K562 (cell line): ENCODE measurements around the gene STPG2. TPM values are rescaled to one million over a fixed set of nuclear protein-coding genes. Genes with fewer than 3 reads are reported as not detected.

Source experiments
- ATAC-seq: fragments of 200-7000 bp; cut with Tn5 transposase; 3 replicates; pipeline ENCODE4 v1.9.1; 2020; ENCODE audit warnings: moderate library complexity
- BruUV-seq: library from RNA; stranded (reverse); fragments of 400-500 nt; replicated peaks from 2 replicates; lab custom pipeline; 2021; lab: Mats Ljungman, UMichigan
- CTCF ChIA-PET: fragments of 300-600 bp; formaldehyde crosslinking; extraction: SDS; loops from one replicate; lab custom pipeline; 2021; ENCODE audit warnings: low intra/inter-chr PET ratio; lab: Yijun Ruan, JAX
- POLR2A ChIA-PET: fragments of 300-600, 350-650 bp; sonication (Branson Sonifier 250); formaldehyde crosslinking; extraction: SDS; loops from one replicate; lab custom pipeline; 2021; ENCODE audit warnings: antibody characterized with exemption, inconsistent platforms; lab: Yijun Ruan, JAX
- DNase-seq, 4 experiments: peaks; one replicate each; pipeline versions ENCODE4 v3.0.0 to v3.0.0-alpha.2; 2011 to 2018; ENCODE audit warnings: low spot score in 3 of 4, mixed read lengths in 3 of 4; ENCODE audit errors: extremely low read depth in 1 of 4
- FAIRE-seq: peaks from 2 replicates; lab custom pipeline; 2011; peaks lifted over from hg19 to GRCh38; lab: Jason Lieb, UNC
- H2AFZ ChIP-seq: 2 replicates; pipeline ENCODE4 v1.6.0; 2011; ENCODE audit warnings: low read depth, low read length, control low read depth, inconsistent platforms
- H3K27ac ChIP-seq: fragments of 200-600 bp; 3 replicates; pipeline ENCODE4 v1.8.0; 2011; ENCODE audit warnings: low read depth, mild to moderate bottlenecking, control low read depth, inconsistent platforms, low read length, moderate library complexity, mixed read lengths; ENCODE audit errors: extremely low read depth
- H3K27me3 ChIP-seq, 2 experiments: fragments of 300-600 bp in 1 of 2; 2 replicates in 1 of 2; 3 replicates in 1 of 2; pipeline versions ENCODE4 v1.6.0 to v1.8.0; 2011; ENCODE audit warnings: inconsistent platforms in 2 of 2, low read length in 2 of 2, mild to moderate bottlenecking in 1 of 2, mixed read lengths in 1 of 2, moderate library complexity in 1 of 2; ENCODE audit not compliant: control insufficient read depth in 2 of 2, insufficient read depth in 2 of 2
- H3K36me3 ChIP-seq: fragments of 300-600 bp; 3 replicates; pipeline ENCODE4 v1.8.0; 2011; ENCODE audit warnings: mild to moderate bottlenecking, low read length, inconsistent platforms; ENCODE audit not compliant: control insufficient read depth, insufficient read depth
- H3K4me1 ChIP-seq, 2 experiments: fragments of 200-600 bp in 1 of 2; replicated peaks in 1 of 2; 2 replicates in 1 of 2; 3 replicates in 1 of 2; pipeline versions ENCODE4 v1.5.1 to v1.8.0; 2011; ENCODE audit warnings: inconsistent platforms in 2 of 2, low read length in 2 of 2, mild to moderate bottlenecking in 1 of 2, mixed read lengths in 1 of 2, moderate library complexity in 1 of 2; ENCODE audit not compliant: control insufficient read depth in 2 of 2, insufficient read depth in 2 of 2
- H3K4me2 ChIP-seq: 2 replicates; pipeline ENCODE4 v1.6.1; 2011; ENCODE audit warnings: low read length, control low read depth, inconsistent platforms, mixed read lengths; ENCODE audit not compliant: insufficient read depth
- H3K4me3 ChIP-seq: fragments of 200-600 bp; sonication (generic), shearing (Covaris generic); 2 replicates; pipeline ENCODE4 v1.5.1; 2016; ENCODE audit warnings: control low read depth, inconsistent platforms
- H3K79me2 ChIP-seq: fragments of 200-600 bp; 3 replicates; pipeline ENCODE4 v1.8.0; 2011; ENCODE audit warnings: low read length, inconsistent platforms; ENCODE audit not compliant: control insufficient read depth, insufficient read depth
- H3K9ac ChIP-seq, 2 experiments: 2 replicates each; pipeline versions ENCODE4 v1.6.0 to v1.6.1; 2011; ENCODE audit warnings: low read depth in 2 of 2, low read length in 2 of 2, control low read depth in 1 of 2, inconsistent platforms in 1 of 2, mild to moderate bottlenecking in 1 of 2, mixed read lengths in 1 of 2; ENCODE audit not compliant: insufficient read depth in 1 of 2
- H3K9me1 ChIP-seq: one replicate; pipeline ENCODE4 v1.6.0; 2011; ENCODE audit warnings: inconsistent platforms, mild to moderate bottlenecking, low read length, moderate library complexity; ENCODE audit not compliant: control insufficient read depth, insufficient read depth
- H3K9me3 ChIP-seq: replicated peaks from 2 replicates; pipeline ENCODE4 v1.5.1; 2011; ENCODE audit warnings: low read depth, low read length, inconsistent platforms; ENCODE audit not compliant: control insufficient read depth, insufficient read depth
- H4K20me1 ChIP-seq: replicated peaks from 2 replicates; pipeline ENCODE4 v1.6.1; 2011; ENCODE audit warnings: low read length, inconsistent platforms, mixed read lengths; ENCODE audit not compliant: control insufficient read depth, insufficient read depth
- ASH1L ChIP-seq: fragments of 450-650 bp; IDR thresholded peaks from 2 replicates; pipeline ENCODE4 v1.6.1; 2018; ENCODE audit warnings: borderline replicate concordance, mild to moderate bottlenecking, low read depth; ENCODE audit not compliant: partially characterized antibody
- EGR1 ChIP-seq: fragments of 450-650 bp; conservative IDR thresholded peaks from 2 replicates; pipeline ENCODE4 v1.6.1; 2017; ENCODE audit warnings: mild to moderate bottlenecking
- HINFP ChIP-seq: fragments of 450-650 bp; conservative IDR thresholded peaks from 2 replicates; pipeline ENCODE4 v1.6.1; 2016; ENCODE audit warnings: missing genetic modification characterization, low read depth, mild to moderate bottlenecking, control low read depth, missing compliant biosample characterization
- MECOM ChIP-seq: fragments of 250-450 bp; sonication (Bioruptor Pico); IDR thresholded peaks from 2 replicates; pipeline ENCODE4 v1.8.0; 2022; ENCODE audit warnings: inconsistent platforms
- NCOR1 ChIP-seq: fragments of 450-650 bp; IDR thresholded peaks from 2 replicates; pipeline ENCODE4 v1.6.1; 2016; ENCODE audit warnings: mild to moderate bottlenecking, moderate library complexity
- SNRNP70 ChIP-seq: fragments of 200-400 bp; formaldehyde crosslinking; optimal IDR thresholded peaks from 2 replicates; pipeline ENCODE3; 2017; ENCODE audit warnings: low read depth, low read length
- TBL1XR1 ChIP-seq, 2 experiments: IDR thresholded peaks; 2 replicates each; pipeline ENCODE4 v1.6.1; 2012; ENCODE audit warnings: improper control_type of control experiment in 2 of 2, low read length in 2 of 2, mild to moderate bottlenecking in 1 of 2
- TEAD1 ChIP-seq, 2 experiments: fragments of 450-650 bp in 1 of 2; sonication (generic) in 1 of 2; formaldehyde crosslinking; IDR thresholded peaks; 2 replicates each; pipeline versions ENCODE4 v1.4.0 to v1.8.0; 2020 to 2022; ENCODE audit warnings: mild to moderate bottlenecking in 2 of 2, missing genetic modification reagents in 1 of 2
- TEAD4 ChIP-seq, 2 experiments: sonication (generic) in 1 of 2; formaldehyde crosslinking in 1 of 2; IDR thresholded peaks; 2 replicates each; pipeline versions ENCODE4 v1.6.1 to v1.8.0; 2012 to 2022; ENCODE audit warnings: borderline replicate concordance in 1 of 2, inconsistent platforms in 1 of 2, low read length in 1 of 2, mild to moderate bottlenecking in 1 of 2, missing genetic modification reagents in 1 of 2
- XRCC4 ChIP-seq: IDR thresholded peaks from one replicate; pipeline ENCODE4 v1.6.1; 2011; ENCODE audit not compliant: insufficient read depth, insufficient read length; ENCODE audit errors: extremely low read depth
- YY1 ChIP-seq, 3 experiments: IDR thresholded peaks; 2 replicates each; pipeline ENCODE4 v1.6.1; 2011; ENCODE audit warnings: low read length in 2 of 3, mild to moderate bottlenecking in 2 of 3, moderate library complexity in 2 of 3, borderline replicate concordance in 1 of 3, control low read depth in 1 of 3, low read depth in 1 of 3; ENCODE audit not compliant: insufficient read depth in 3 of 3, insufficient replicate concordance in 2 of 3, control insufficient read depth in 1 of 3, insufficient read length in 1 of 3; ENCODE audit errors: extremely low read depth in 1 of 3
- ZBTB7A ChIP-seq: IDR thresholded peaks from 2 replicates; pipeline ENCODE4 v1.6.1; 2011; ENCODE audit warnings: low read depth, mild to moderate bottlenecking, low read length, moderate library complexity, borderline replicate concordance; ENCODE audit not compliant: control insufficient read depth
- ZFP91 ChIP-seq: sonication (generic); formaldehyde crosslinking; IDR thresholded peaks from 2 replicates; pipeline ENCODE4 v1.8.0; 2022; ENCODE audit warnings: mild to moderate bottlenecking, missing genetic modification reagents
- ZNF511 ChIP-seq: sonication (generic); formaldehyde crosslinking; IDR thresholded peaks from 2 replicates; pipeline ENCODE4 v1.8.0; 2022; ENCODE audit warnings: mild to moderate bottlenecking, missing genetic modification reagents
- ZNF655 ChIP-seq: fragments of 250-450 bp; sonication (Bioruptor Pico); IDR thresholded peaks from 2 replicates; pipeline ENCODE4 v1.5.0; 2021
- ZNF699 ChIP-seq: fragments of 250-450 bp; sonication (Bioruptor Pico); IDR thresholded peaks from 2 replicates; pipeline ENCODE4 v1.8.0; 2021; ENCODE audit warnings: mild to moderate bottlenecking, moderate library complexity; ENCODE audit not compliant: insufficient replicate concordance
- WGBS: fragments of 100-300 bp; shearing (Covaris generic); methylation state at CpG from one replicate; pipeline ENCODE4 v1.1.6; 2016; ENCODE audit warnings: low coverage, mixed read lengths; ENCODE audit not compliant: insufficient coverage; ENCODE audit errors: missing lambda C conversion rate; 5-methylcytosine and 5-hydroxymethylcytosine counted together
- in situ Hi-C: fragments of 300-500 bp; cut with MboI; formaldehyde crosslinking; loops from 4 replicates; pipeline ENCODE4 v1.15.0; 2018; ENCODE audit warnings: inconsistent platforms, mixed read lengths
- intact Hi-C: fragments of 100-400 bp; cut with micrococcal nuclease; formaldehyde crosslinking; loops from 2 replicates; pipeline ENCODE4 v1.14.2; 2022
- polyA plus RNA-seq, 8 experiments: library from polyadenylated mRNA; depleted of rRNA in 4 of 8; stranded (reverse) in 5 of 8; unstranded in 3 of 8; fragments of >200 nt; fragmentation: Nextera tagmentation in 2 of 8; fragmentation: Illumina TruSeq in 1 of 8; extraction: Ambion mirVana in 2 of 8; extraction: Trizol in 1 of 8; gene quantifications; 2 replicates each; pipeline versions ENCODE4 v1.2.1 to v1.2.3, GENCODE V29; 2011 to 2014; ENCODE audit warnings: inconsistent platforms in 1 of 8, missing spikeins in 1 of 8
- total RNA-seq, 7 experiments: library from RNA; depleted of rRNA in 6 of 7; stranded (reverse); fragments of >200 nt in 6 of 7; fragmentation: Illumina TruSeq in 2 of 7; extraction: Trizol in 2 of 7; gene quantifications; 2 replicates each; pipeline versions ENCODE4 v1.2.1 to v1.2.3, GENCODE V29; 2011 to 2021; ENCODE audit warnings: low replicate concordance in 1 of 7

STPG2 gene
- total and polyA plus RNA-seq, 9 of the 15 experiments (the other 6 are each of a cell fraction or from before 2014, with no cell fraction given): not detected

GRCh38 chr4:97656044-97656720, 487.1 kb downstream of the STPG2 start:
- in situ Hi-C loops: no loop called here
- no peak overlapping the region for H3K27ac ChIP-seq
- FAIRE-seq: no peak
- TF ChIP-seq ASH1L (no peak), XRCC4 (no peak), ZBTB7A (no peak), ZNF699 (CRISPR knock-in tag) (no peak), TEAD1 (CRISPR knock-in tag; IDR thresholded peaks at IDR 0.05) (no peak), SNRNP70 (no peak), TEAD4 (IDR thresholded peaks at IDR 0.05; ENCODE audit: low read length) (no peak), TEAD4 (CRISPR knock-in tag; IDR thresholded peaks at IDR 0.05; ENCODE audit: borderline replicate concordance) (no peak), ZNF655 (CRISPR knock-in tag) (no peak), EGR1 (no peak), TBL1XR1 (IDR thresholded peaks at IDR 0.05; ENCODE audit: low read length in 2 of 2) (no peak), MECOM (CRISPR knock-in tag) (no peak), YY1 (IDR thresholded peaks at IDR 0.05; ENCODE audit: borderline replicate concordance in 1 of 3, control insufficient read depth in 1 of 3, extremely low read depth in 1 of 3, insufficient read depth in 3 of 3, insufficient read length in 1 of 3, insufficient replicate concordance in 2 of 3, low read depth in 1 of 3, low read length in 2 of 3) (no peak), ZFP91 (CRISPR knock-in tag) (no peak), NCOR1 (no peak), ZNF511 (CRISPR knock-in tag) (no peak), HINFP (tag) (no peak)

More at GRCh38 chr4:97656044-97656720, 487.1 kb downstream of the STPG2 start:
- no peak for DNase-seq
- H3K9me1 ChIP-seq: no peaks in the 10 kb centered on the region
- no peaks in the 10 kb centered on the region for H3K79me2 ChIP-seq
- no peak overlapping the region for H3K4me2 ChIP-seq
- POLR2A ChIA-PET: interaction anchor here (0.6 kb wide), 1 partner anchor 218 kb away, joined by 3 read pairs; no protein-coding TSS in a partner anchor
- no peak overlapping the region for H3K9ac ChIP-seq
- WGBS: 0% methylated on average over 3 of the region's 3 CpGs
- CTCF ChIA-PET: no interaction called here
- H3K4me3 ChIP-seq: no peak overlapping the region
- ATAC-seq: no peak
- H3K36me3 ChIP-seq: no peaks in the 10 kb centered on the region
- intact Hi-C loops: no loop called here
- no peaks in the 10 kb centered on the region for H3K27me3 ChIP-seq
- no peaks in the 10 kb centered on the region for H3K4me1 ChIP-seq
- 0 out of 2 replicates have a peak, but pooled peaks cover 3% of the 10 kb centered on the region for H3K9me3 ChIP-seq
- BruUV-seq: no TSS peak
- H4K20me1 ChIP-seq: no peaks in the 10 kb centered on the region
- no peak overlapping the region for H2AFZ ChIP-seq
